ENCODE data around the gene RIPOR2.
"Not testable (repeated sequence)": the region's sequence is repeated elsewhere in the genome, so short reads cannot be mapped to it uniquely, and the experiment has no call there.

The RIPOR2 gene

GRCh38 chr6:24757611-24758010 is 178.1 kb downstream of the RIPOR2 start:
- DNase-seq: no peak

GRCh38 chr6:24755279-24755678 is 180.5 kb downstream of the RIPOR2 start:
- no peak for DNase-seq

GRCh38 chr6:24754378-24754777 is 181.4 kb downstream of the RIPOR2 start:
- not testable (repeated sequence) for DNase-seq
